Vagina (tissue), 2 donors: Measurements from ENCODE around the gene PRDM7. TPM values are rescaled to one million over a fixed set of nuclear protein-coding genes. Genes with fewer than 3 reads are reported as not detected.
A peak's percentile ranks its signal among the peaks of the same experiment; 100 is the strongest.
"Not testable (repeated sequence)": the region's sequence is repeated elsewhere in the genome, so short reads cannot be mapped to it uniquely, and the experiment has no call there.

Source experiments
- DNase-seq, 2 donors: peaks; one replicate each; pipeline ENCODE4 v3.0.0-alpha.2; 2017; ENCODE audit errors: extremely low spot score in 2 of 2
- H3K27ac ChIP-seq: fragments of 200-600 bp; sonication (generic); one replicate; pipeline ENCODE4 v1.5.1; 2019
- H3K27me3 ChIP-seq: fragments of 200-600 bp; sonication (generic); one replicate; pipeline ENCODE4 v1.5.1; 2019
- H3K36me3 ChIP-seq, 2 donors: fragments of 200-600 bp; sonication (generic); one replicate each; pipeline ENCODE4 v1.5.1; 2017 to 2019
- H3K4me1 ChIP-seq: fragments of 200-600 bp; sonication (generic); one replicate; pipeline ENCODE4 v1.5.1; 2019
- H3K4me3 ChIP-seq, 2 donors: fragments of 200-600 bp; sonication (generic); 1 replicate in 1 of 2; 2 replicates in 1 of 2; pipeline ENCODE4 v1.5.1; 2016 to 2019
- H3K9me3 ChIP-seq: fragments of 200-600 bp; sonication (generic); one replicate; pipeline ENCODE4 v1.5.1; 2019
- CTCF ChIP-seq, 3 experiments: fragments of 450-650 bp in 2 of 3; fragments of 200-600 bp in 1 of 3; sonication (generic) in 1 of 3; IDR thresholded peaks; one replicate each; pipeline ENCODE4 v1.5.1; 2017 to 2019; ENCODE audit warnings: antibody characterized with exemption in 3 of 3, mild to moderate bottlenecking in 2 of 3, moderate library complexity in 2 of 3
- POLR2A ChIP-seq, 2 donors: fragments of 450-650 bp; IDR thresholded peaks; one replicate each; pipeline ENCODE4 v1.6.1; 2017; ENCODE audit warnings: antibody characterized with exemption in 2 of 2, mild to moderate bottlenecking in 2 of 2, moderate library complexity in 2 of 2
- POLR2AphosphoS5 ChIP-seq, 2 donors: sonication (generic); formaldehyde crosslinking; IDR thresholded peaks; one replicate each; pipeline ENCODE4 v1.9.0; 2017; ENCODE audit warnings: antibody characterized with exemption in 2 of 2, mild to moderate bottlenecking in 2 of 2, low read depth in 1 of 2; ENCODE audit not compliant: insufficient read depth in 1 of 2
- intact Hi-C: fragments of 100-400 bp; cut with DNase I; formaldehyde crosslinking; loops from one replicate; pipeline ENCODE4 v1.15.1; 2023
- total RNA-seq: library from RNA; depleted of rRNA; stranded (reverse); fragments of >200 nt; gene quantifications from one replicate; pipeline ENCODE4 v1.2.3, GENCODE V29; 2016

The PRDM7 gene
- total RNA-seq, 1 donor from 2014 or later = not detected

- no peaks in the 10 kb centered on the region for H3K36me3 ChIP-seq
- H3K27ac ChIP-seq = peak overlapping the region; percentile 65
- no peaks in the 10 kb centered on the region for H3K9me3 ChIP-seq
- DNase-seq = no peak
- peak overlapping the region in 1 of 2 donors; percentile 39 for H3K4me3 ChIP-seq
- intact Hi-C loops = no loop called here
- H3K4me1 ChIP-seq = peaks cover 11% of the 10 kb centered on the region
- no peaks in the 10 kb centered on the region for H3K27me3 ChIP-seq
- peak in 1 of 2 donors; percentile 4 for TF ChIP-seq POLR2AphosphoS5 (IDR thresholded peaks at IDR 0.05; ENCODE audit: insufficient read depth in 1 of 2, low read depth in 1 of 2)
- TF ChIP-seq POLR2A (IDR thresholded peaks at IDR 0.05) = no peak
Observed at GRCh38 chr16:90077757-90078578, 837 bp upstream of the PRDM7 start.

- Histone ChIP-seq H3K9me3 (no peaks in the 10 kb centered on the region), H3K4me1 (peaks cover 4% of the 10 kb centered on the region), H3K4me3 (no peak overlapping the region), H3K27ac (no peak overlapping the region), H3K36me3 (no peaks in the 10 kb centered on the region), H3K27me3 (no peaks in the 10 kb centered on the region)
- DNase-seq = no peak
- intact Hi-C loops = no loop called here
- TF ChIP-seq CTCF (IDR thresholded peaks at IDR 0.05) (no peak), POLR2AphosphoS5 (IDR thresholded peaks at IDR 0.05; ENCODE audit: insufficient read depth in 1 of 2, low read depth in 1 of 2) (no peak), POLR2A (IDR thresholded peaks at IDR 0.05) (no peak)
Observed at GRCh38 chr16:90072442-90073105, 4.6 kb downstream of the PRDM7 start.

GRCh38 chr16:90070440-90070839 lies 6.7 kb downstream of the PRDM7 start:
- no peak for TF ChIP-seq POLR2A (IDR thresholded peaks at IDR 0.05)
- no peak for TF ChIP-seq POLR2AphosphoS5 (IDR thresholded peaks at IDR 0.05; ENCODE audit: insufficient read depth in 1 of 2, low read depth in 1 of 2)
- no peak for TF ChIP-seq CTCF (IDR thresholded peaks at IDR 0.05)
- DNase-seq = no peak
- Histone ChIP-seq H3K9me3 (no peaks in the 10 kb centered on the region), H3K27ac (no peak overlapping the region), H3K27me3 (no peaks in the 10 kb centered on the region), H3K4me3 (no peak overlapping the region), H3K4me1 (no peaks in the 10 kb centered on the region), H3K36me3 (no peaks in the 10 kb centered on the region)
- intact Hi-C loops = no loop called here

- H3K4me1 ChIP-seq = no peaks in the 10 kb centered on the region
- H3K4me3 ChIP-seq = no peak overlapping the region
- H3K9me3 ChIP-seq = no peaks in the 10 kb centered on the region
- intact Hi-C loops = no loop called here
- no peak overlapping the region for H3K27ac ChIP-seq
- TF ChIP-seq POLR2AphosphoS5 (IDR thresholded peaks at IDR 0.05; ENCODE audit: insufficient read depth in 1 of 2, low read depth in 1 of 2) (no peak), POLR2A (IDR thresholded peaks at IDR 0.05) (no peak), CTCF (IDR thresholded peaks at IDR 0.05) (no peak)
- no peak for DNase-seq
- H3K36me3 ChIP-seq = no peaks in the 10 kb centered on the region
- H3K27me3 ChIP-seq = no peaks in the 10 kb centered on the region
Observed at GRCh38 chr16:90061437-90061836, 15.7 kb downstream of the PRDM7 start.

GRCh38 chr16:90057738-90058173 lies 19.4 kb downstream of the PRDM7 start:
- H3K4me3 ChIP-seq = no peak overlapping the region
- intact Hi-C loops = no loop called here

GRCh38 chr16:90056521-90056920 lies 20.6 kb downstream of the PRDM7 start:
- intact Hi-C loops, H3K4me3 ChIP-seq, DNase-seq, H3K9me3 ChIP-seq, H3K36me3 ChIP-seq, H3K27ac ChIP-seq, H3K4me1 ChIP-seq, H3K27me3 ChIP-seq: not testable (repeated sequence)

More at GRCh38 chr16:90057738-90058173, 19.4 kb downstream of the PRDM7 start:
- no peak overlapping the region for H3K27ac ChIP-seq
- DNase-seq = no peak
- TF ChIP-seq CTCF (IDR thresholded peaks at IDR 0.05) = no peak
- no peak for TF ChIP-seq POLR2A (IDR thresholded peaks at IDR 0.05)
- no peak for TF ChIP-seq POLR2AphosphoS5 (IDR thresholded peaks at IDR 0.05; ENCODE audit: insufficient read depth in 1 of 2, low read depth in 1 of 2)
- no peaks in the 10 kb centered on the region for H3K4me1 ChIP-seq
- no peaks in the 10 kb centered on the region for H3K27me3 ChIP-seq
- H3K9me3 ChIP-seq = no peaks in the 10 kb centered on the region
- H3K36me3 ChIP-seq = no peaks in the 10 kb centered on the region
